Progenitor cell of endocrine pancreas (in vitro differentiated cells): ENCODE measurements around the gene ATG4A. TPM values are rescaled to one million over a fixed set of nuclear protein-coding genes. Genes with fewer than 3 reads are reported as not detected.
A peak's percentile ranks its signal among the peaks of the same experiment; 100 is the strongest.

Experiments
- DNase-seq: peaks from one replicate; pipeline ENCODE4 v3.0.0; 2021; ENCODE audit warnings: low spot score; ENCODE audit not compliant: unreplicated experiment
- H3K27ac Mint-ChIP-seq: 2 replicates; pipeline ENCODE4 v1.8.0; 2021; ENCODE audit warnings: mild to moderate bottlenecking, moderate library complexity, mixed read lengths
- H3K27me3 Mint-ChIP-seq: 2 replicates; pipeline ENCODE4 v1.8.0; 2021; ENCODE audit warnings: mixed read lengths
- H3K36me3 Mint-ChIP-seq: 2 replicates; pipeline ENCODE4 v1.8.0; 2022; ENCODE audit warnings: mixed read lengths; ENCODE audit not compliant: insufficient read depth
- H3K4me1 Mint-ChIP-seq: 2 replicates; pipeline ENCODE4 v1.8.0; 2021; ENCODE audit warnings: low read depth, mixed read lengths
- H3K4me3 Mint-ChIP-seq: 2 replicates; pipeline ENCODE4 v1.8.0; 2021; ENCODE audit warnings: low read depth, mild to moderate bottlenecking, moderate library complexity, mixed read lengths
- H3K9me3 Mint-ChIP-seq: 2 replicates; pipeline ENCODE4 v1.8.0; 2021; ENCODE audit warnings: low read depth, mixed read lengths
- CTCF ChIP-seq: fragments of 200-600 bp; sonication (generic); IDR thresholded peaks from one replicate; pipeline ENCODE4 v1.5.0; 2021; ENCODE audit warnings: antibody characterized with exemption, mild to moderate bottlenecking; ENCODE audit not compliant: unreplicated experiment
- total RNA-seq: library from RNA; stranded (reverse); gene quantifications from 2 replicates; pipeline ENCODE4 v1.2.1, GENCODE V29; 2021

The ATG4A gene
- total RNA-seq, 1 donor from 2014 or later, result 12.6 TPM

- H3K36me3 Mint-ChIP-seq, result peaks cover 4% of the 10 kb centered on the region
- no peaks in the 10 kb centered on the region for H3K27me3 Mint-ChIP-seq
- no peak overlapping the region for H3K27ac Mint-ChIP-seq
- DNase-seq, result no peak
- no peak overlapping the region for H3K4me3 Mint-ChIP-seq
- no peaks in the 10 kb centered on the region for H3K4me1 Mint-ChIP-seq
- TF ChIP-seq CTCF, result no peak
- no peaks in the 10 kb centered on the region for H3K9me3 Mint-ChIP-seq
Observed at GRCh38 chrX:108159028-108159670, 67.6 kb downstream of the ATG4A start.

GRCh38 chrX:108160309-108160708 lies 68.7 kb downstream of the ATG4A start:
- no peak overlapping the region for H3K4me3 Mint-ChIP-seq
- H3K27ac Mint-ChIP-seq, result no peak overlapping the region
- no peaks in the 10 kb centered on the region for H3K4me1 Mint-ChIP-seq
- H3K9me3 Mint-ChIP-seq, result no peaks in the 10 kb centered on the region
- H3K36me3 Mint-ChIP-seq, result peaks cover 4% of the 10 kb centered on the region
- no peaks in the 10 kb centered on the region for H3K27me3 Mint-ChIP-seq
- no peak for TF ChIP-seq CTCF
- no peak for DNase-seq

GRCh38 chrX:108162265-108162664 lies 70.7 kb downstream of the ATG4A start:
- no peak overlapping the region for H3K4me3 Mint-ChIP-seq
- no peak overlapping the region for H3K27ac Mint-ChIP-seq
- H3K9me3 Mint-ChIP-seq, result no peaks in the 10 kb centered on the region
- H3K27me3 Mint-ChIP-seq, result no peaks in the 10 kb centered on the region
- DNase-seq, result no peak
- TF ChIP-seq CTCF, result no peak
- peaks cover 4% of the 10 kb centered on the region for H3K36me3 Mint-ChIP-seq
- H3K4me1 Mint-ChIP-seq, result no peaks in the 10 kb centered on the region

GRCh38 chrX:108163333-108164082 lies 71.9 kb downstream of the ATG4A start:
- no peaks in the 10 kb centered on the region for H3K4me1 Mint-ChIP-seq
- H3K9me3 Mint-ChIP-seq, result no peaks in the 10 kb centered on the region
- TF ChIP-seq CTCF, result no peak
- H3K4me3 Mint-ChIP-seq, result no peak overlapping the region
- H3K36me3 Mint-ChIP-seq, result peaks cover 4% of the 10 kb centered on the region
- H3K27me3 Mint-ChIP-seq, result no peaks in the 10 kb centered on the region
- DNase-seq, result no peak
- H3K27ac Mint-ChIP-seq, result peak overlapping the region; percentile 50

GRCh38 chrX:108165383-108166111 lies 74.0 kb downstream of the ATG4A start:
- no peaks in the 10 kb centered on the region for H3K27me3 Mint-ChIP-seq
- H3K4me1 Mint-ChIP-seq, result no peaks in the 10 kb centered on the region
- TF ChIP-seq CTCF, result peak; percentile 66
- H3K36me3 Mint-ChIP-seq, result peaks cover 6% of the 10 kb centered on the region
- H3K4me3 Mint-ChIP-seq, result no peak overlapping the region
- no peak for DNase-seq
- H3K27ac Mint-ChIP-seq, result peak overlapping the region; percentile 20
- no peaks in the 10 kb centered on the region for H3K9me3 Mint-ChIP-seq
